ENCODE results near the gene CDK5RAP2. TPM values are rescaled to one million over a fixed set of nuclear protein-coding genes. Genes with fewer than 3 reads are reported as not detected.
A peak's percentile ranks its signal among the peaks of the same experiment; 100 is the strongest.

Gene CDK5RAP2
- total RNA-seq, 1 donor from 2014 or later: 40.4 TPM

DNA sequence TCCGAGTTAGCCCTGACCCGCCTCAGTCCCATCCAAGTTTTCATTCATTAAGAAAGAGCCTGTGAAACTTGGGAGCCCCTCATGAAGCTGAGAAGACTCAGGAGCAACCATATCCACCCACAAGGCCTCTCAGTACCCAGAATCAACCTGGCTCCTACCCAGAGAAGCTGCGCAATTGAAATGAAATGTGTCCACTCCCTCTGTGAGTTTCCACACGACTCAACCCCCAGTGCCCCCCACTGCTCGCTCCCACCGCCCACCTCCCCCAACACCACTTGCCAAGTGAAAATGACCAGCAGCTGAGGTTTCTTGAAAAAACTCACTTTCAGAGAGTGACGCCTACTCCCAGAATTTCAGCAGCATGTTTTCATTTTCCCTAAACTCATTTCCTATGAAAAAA lies 104.6 kb downstream of the CDK5RAP2 start:
- Mint-ChIP-seq H3K27ac (ENCODE audit: unreplicated experiment) (peak overlapping the region; percentile 99), H3K36me3 (ENCODE audit: low read depth) (peaks cover 5% of the 10 kb centered on the region), H3K4me3 (ENCODE audit: unreplicated experiment) (peak overlapping the region; percentile 33), H3K9me3 (ENCODE audit: low read depth) (no peaks in the 10 kb centered on the region), H3K27me3 (ENCODE audit: low read depth) (no peaks in the 10 kb centered on the region), H3K4me1 (ENCODE audit: low read depth) (peaks cover 49% of the 10 kb centered on the region)
- no peak for DNase-seq (ENCODE audit: low spot score)
- no peak for TF ChIP-seq CTCF (IDR thresholded peaks at IDR 0.05)

- H3K27ac Mint-ChIP-seq (ENCODE audit: unreplicated experiment): peak overlapping the region; percentile 99
- peaks cover 49% of the 10 kb centered on the region for H3K4me1 Mint-ChIP-seq (ENCODE audit: low read depth)
- H3K4me3 Mint-ChIP-seq (ENCODE audit: unreplicated experiment): peak overlapping the region; percentile 46
- H3K27me3 Mint-ChIP-seq (ENCODE audit: low read depth): no peaks in the 10 kb centered on the region
- no peak for TF ChIP-seq CTCF (IDR thresholded peaks at IDR 0.05)
- H3K36me3 Mint-ChIP-seq (ENCODE audit: low read depth): peaks cover 7% of the 10 kb centered on the region
- H3K9me3 Mint-ChIP-seq (ENCODE audit: low read depth): no peaks in the 10 kb centered on the region
- DNase-seq (ENCODE audit: low spot score): no peak
Measured at GRCh38 chr9:120474591-120475243, 105.2 kb downstream of the CDK5RAP2 start.

DNA sequence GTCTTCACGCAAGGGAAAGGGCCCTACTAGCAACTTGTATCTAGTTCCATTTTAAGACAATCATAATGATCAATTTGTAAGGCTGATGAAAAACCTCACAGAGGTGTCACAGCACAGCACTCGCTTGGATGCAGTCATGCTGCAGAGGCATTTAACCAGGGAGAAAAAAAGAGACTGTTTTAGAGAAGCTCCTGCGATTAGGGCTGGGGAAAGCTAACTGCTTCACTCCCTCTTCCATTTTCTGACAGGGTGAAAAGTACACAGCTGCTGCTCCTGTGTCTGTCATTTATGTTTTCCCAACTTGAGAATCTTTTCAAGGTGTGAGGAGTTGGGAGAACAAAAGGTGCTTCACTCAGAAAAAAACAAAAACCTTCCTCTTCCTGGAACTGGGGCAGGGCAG lies 106.4 kb downstream of the CDK5RAP2 start:
- Mint-ChIP-seq H3K4me3 (ENCODE audit: unreplicated experiment) (no peak overlapping the region), H3K27ac (ENCODE audit: unreplicated experiment) (no peak overlapping the region), H3K27me3 (ENCODE audit: low read depth) (no peaks in the 10 kb centered on the region), H3K4me1 (ENCODE audit: low read depth) (peaks cover 46% of the 10 kb centered on the region), H3K36me3 (ENCODE audit: low read depth) (peaks cover 11% of the 10 kb centered on the region), H3K9me3 (ENCODE audit: low read depth) (no peaks in the 10 kb centered on the region)
- no peak for DNase-seq (ENCODE audit: low spot score)
- TF ChIP-seq CTCF (IDR thresholded peaks at IDR 0.05): no peak

GRCh38 chr9:120465685-120466407 lies 114.1 kb downstream of the CDK5RAP2 start:
- no peaks in the 10 kb centered on the region for H3K9me3 Mint-ChIP-seq (ENCODE audit: low read depth)
- no peak overlapping the region for H3K27ac Mint-ChIP-seq (ENCODE audit: unreplicated experiment)
- peaks cover 20% of the 10 kb centered on the region for H3K36me3 Mint-ChIP-seq (ENCODE audit: low read depth)
- TF ChIP-seq CTCF (IDR thresholded peaks at IDR 0.05): no peak
- H3K27me3 Mint-ChIP-seq (ENCODE audit: low read depth): no peaks in the 10 kb centered on the region
- no peak for DNase-seq (ENCODE audit: low spot score)
- peaks cover 11% of the 10 kb centered on the region for H3K4me1 Mint-ChIP-seq (ENCODE audit: low read depth)
- no peak overlapping the region for H3K4me3 Mint-ChIP-seq (ENCODE audit: unreplicated experiment)

- no peaks in the 10 kb centered on the region for H3K27me3 Mint-ChIP-seq (ENCODE audit: low read depth)
- DNase-seq (ENCODE audit: low spot score): no peak
- H3K36me3 Mint-ChIP-seq (ENCODE audit: low read depth): peaks cover 18% of the 10 kb centered on the region
- no peak overlapping the region for H3K27ac Mint-ChIP-seq (ENCODE audit: unreplicated experiment)
- peaks cover 11% of the 10 kb centered on the region for H3K4me1 Mint-ChIP-seq (ENCODE audit: low read depth)
- H3K4me3 Mint-ChIP-seq (ENCODE audit: unreplicated experiment): no peak overlapping the region
- TF ChIP-seq CTCF (IDR thresholded peaks at IDR 0.05): no peak
- H3K9me3 Mint-ChIP-seq (ENCODE audit: low read depth): no peaks in the 10 kb centered on the region
Measured at GRCh38 chr9:120464887-120465421, 115.0 kb downstream of the CDK5RAP2 start.
